NCI-H748 (cell line): Measurements from ENCODE around the gene ZPR1.
"Not testable (repeated sequence)": the region's sequence is repeated elsewhere in the genome, so short reads cannot be mapped to it uniquely, and the experiment has no call there.

Source experiments
- DNase-seq: peaks from one replicate; lab custom pipeline; 2025; ENCODE audit not compliant: unreplicated experiment; lab: John Stamatoyannopoulos, UW

ZPR1 gene

GRCh38 chr11:116787786-116788486 is at the start of gene ZPR1:
Gene ZPR1 (minus strand): TSS chr11:116788023. CDS start chr11:116787990, 33 bp downstream.
- peak; percentile 65 for DNase-seq

- no peak for DNase-seq
Measured at GRCh38 chr11:116836632-116836991, 48.8 kb upstream of the ZPR1 start.

- DNase-seq = peak; percentile 93
Measured at GRCh38 chr11:116835791-116836631, 48.2 kb upstream of the ZPR1 start.

- no peak for DNase-seq
Measured at GRCh38 chr11:116835042-116835772, 47.4 kb upstream of the ZPR1 start.

GRCh38 chr11:116834535-116835041 is 46.8 kb upstream of the ZPR1 start:
- not testable (repeated sequence) for DNase-seq

- DNase-seq = no peak
Measured at GRCh38 chr11:116833816-116834534, 46.2 kb upstream of the ZPR1 start.

GRCh38 chr11:116833491-116833815 is 45.6 kb upstream of the ZPR1 start:
- no peak for DNase-seq

- DNase-seq = no peak
Measured at GRCh38 chr11:116832350-116833290, 44.8 kb upstream of the ZPR1 start.

GRCh38 chr11:116831790-116832349 is 44.0 kb upstream of the ZPR1 start:
- no peak for DNase-seq

- no peak for DNase-seq
Measured at GRCh38 chr11:116830184-116830912, 42.5 kb upstream of the ZPR1 start.

GRCh38 chr11:116829525-116830183 is 41.8 kb upstream of the ZPR1 start, which contains the start of gene APOC3:
Gene APOC3 (plus strand): TSS chr11:116829907. CDS start chr11:116830583, 676 bp downstream.
- no peak for DNase-seq

GRCh38 chr11:116828632-116829524 is 41.1 kb upstream of the ZPR1 start:
- no peak for DNase-seq

GRCh38 chr11:116827461-116827860 is 39.6 kb upstream of the ZPR1 start:
- DNase-seq = no peak

- no peak for DNase-seq
Measured at GRCh38 chr11:116826751-116827431, 39.1 kb upstream of the ZPR1 start.

GRCh38 chr11:116825854-116826750 is 38.3 kb upstream of the ZPR1 start:
- no peak for DNase-seq

- no peak for DNase-seq
Measured at GRCh38 chr11:116825434-116825833, 37.6 kb upstream of the ZPR1 start.
